Measurements from ENCODE around the gene WDR45B.

Gene WDR45B

GRCh38 chr17:82629748-82630147 lies 18.5 kb downstream of the WDR45B start:
- no peak for DNase-seq (ENCODE audit: low read depth)

- DNase-seq (ENCODE audit: low read depth): no peak
Measured at GRCh38 chr17:82627405-82627804, 20.8 kb downstream of the WDR45B start.

GRCh38 chr17:82623707-82624106 lies 24.5 kb downstream of the WDR45B start:
- DNase-seq (ENCODE audit: low read depth): no peak

GRCh38 chr17:82619641-82620040 lies 28.6 kb downstream of the WDR45B start:
- no peak for DNase-seq (ENCODE audit: low read depth)

GRCh38 chr17:82619211-82619610 lies 29.0 kb downstream of the WDR45B start:
- DNase-seq (ENCODE audit: low read depth): no peak

- DNase-seq (ENCODE audit: low read depth): no peak
Measured at GRCh38 chr17:82616021-82616711, 32.1 kb downstream of the WDR45B start.

GRCh38 chr17:82615084-82616020 lies 32.9 kb downstream of the WDR45B start:
- no peak for DNase-seq (ENCODE audit: low read depth)

GRCh38 chr17:82614095-82614631 lies 34.1 kb downstream of the WDR45B start:
- no peak for DNase-seq (ENCODE audit: low read depth)

GRCh38 chr17:82613283-82614094 lies 34.8 kb downstream of the WDR45B start:
- no peak for DNase-seq (ENCODE audit: low read depth)

GRCh38 chr17:82611140-82612058 lies 36.8 kb downstream of the WDR45B start:
- DNase-seq (ENCODE audit: low read depth): no peak

- DNase-seq (ENCODE audit: low read depth): no peak
Measured at GRCh38 chr17:82609655-82610054, 38.6 kb downstream of the WDR45B start.

- no peak for DNase-seq (ENCODE audit: low read depth)
Measured at GRCh38 chr17:82608816-82609215, 39.4 kb downstream of the WDR45B start.

GRCh38 chr17:82605939-82606600 lies 42.2 kb downstream of the WDR45B start:
- DNase-seq (ENCODE audit: low read depth): no peak

- no peak for DNase-seq (ENCODE audit: low read depth)
Measured at GRCh38 chr17:82604532-82604931, 43.7 kb downstream of the WDR45B start.

GRCh38 chr17:82603981-82604448 lies 44.2 kb downstream of the WDR45B start:
- no peak for DNase-seq (ENCODE audit: low read depth)

- no peak for DNase-seq (ENCODE audit: low read depth)
Measured at GRCh38 chr17:82602986-82603710, 45.1 kb downstream of the WDR45B start.

GRCh38 chr17:82602487-82602886 lies 45.8 kb downstream of the WDR45B start:
- no peak for DNase-seq (ENCODE audit: low read depth)

GRCh38 chr17:82601447-82602000 lies 46.7 kb downstream of the WDR45B start:
- DNase-seq (ENCODE audit: low read depth): no peak

GRCh38 chr17:82600731-82601446 lies 47.4 kb downstream of the WDR45B start:
- no peak for DNase-seq (ENCODE audit: low read depth)
